Prostate gland (tissue), 2 donors: ENCODE results near the gene KRTAP2-1. TPM values are rescaled to one million over a fixed set of nuclear protein-coding genes. Genes with fewer than 3 reads are reported as not detected.

Experiments
- DNase-seq: peaks from one replicate; pipeline ENCODE4 v3.0.0-alpha.2; 2019; ENCODE audit warnings: low spot score
- H3K27ac ChIP-seq, 2 donors: fragments of 200-600 bp; sonication (generic); 2 replicates each; pipeline ENCODE4 v1.5.1; 2017 to 2019
- H3K27me3 ChIP-seq: fragments of 200-600 bp; sonication (generic); replicated peaks from 2 replicates; pipeline ENCODE4 v1.5.1; 2019; ENCODE audit not compliant: insufficient read depth
- H3K36me3 ChIP-seq, 2 donors: fragments of 200-600 bp; sonication (generic); 1 replicate in 1 of 2; 2 replicates in 1 of 2; pipeline versions ENCODE4 v1.5.1 to v1.8.1; 2017 to 2019
- H3K4me1 ChIP-seq: fragments of 200-600 bp; sonication (generic); replicated peaks from 2 replicates; pipeline ENCODE4 v1.5.1; 2019
- H3K4me3 ChIP-seq, 2 donors: fragments of 200-600 bp; sonication (generic); 2 replicates each; pipeline ENCODE4 v1.5.1; 2017 to 2019
- H3K9me3 ChIP-seq: fragments of 200-600 bp; sonication (generic); 2 replicates; pipeline ENCODE4 v1.5.1; 2017
- POLR2A ChIP-seq: fragments of 450-650 bp; IDR thresholded peaks from one replicate; pipeline ENCODE4 v1.6.1; 2016; ENCODE audit warnings: antibody characterized with exemption, mild to moderate bottlenecking
- POLR2AphosphoS5 ChIP-seq: sonication (generic); formaldehyde crosslinking; IDR thresholded peaks from one replicate; pipeline ENCODE4 v1.6.1; 2017; ENCODE audit warnings: antibody characterized with exemption
- WGBS: methylation state at CpG from one replicate; pipeline ENCODE4 v1.1.5; 2018; 5-methylcytosine and 5-hydroxymethylcytosine counted together
- intact Hi-C: fragments of 100-400 bp; cut with DNase I; formaldehyde crosslinking; loops from one replicate; pipeline ENCODE4 v1.14.2; 2022
- total RNA-seq, 2 donors: library from RNA; depleted of rRNA; stranded (reverse); fragments of >200 nt; gene quantifications; one replicate each; pipeline ENCODE4 v1.1.0, GENCODE V29; 2016
- TF ChIP-seq, protein P1 (sequence below), 4 experiments: fragments of 200-600 bp in 2 of 4; fragments of 450-650 bp in 2 of 4; sonication (generic) in 2 of 4; IDR thresholded peaks; 1 replicate in 3 of 4; 2 replicates in 1 of 4; pipeline ENCODE4 v1.5.1; 2016 to 2019; ENCODE audit warnings: antibody characterized with exemption in 4 of 4, mild to moderate bottlenecking in 2 of 4, moderate library complexity in 2 of 4

Gene KRTAP2-1
- total RNA-seq, 2 donors from 2014 or later = not detected

DNA sequence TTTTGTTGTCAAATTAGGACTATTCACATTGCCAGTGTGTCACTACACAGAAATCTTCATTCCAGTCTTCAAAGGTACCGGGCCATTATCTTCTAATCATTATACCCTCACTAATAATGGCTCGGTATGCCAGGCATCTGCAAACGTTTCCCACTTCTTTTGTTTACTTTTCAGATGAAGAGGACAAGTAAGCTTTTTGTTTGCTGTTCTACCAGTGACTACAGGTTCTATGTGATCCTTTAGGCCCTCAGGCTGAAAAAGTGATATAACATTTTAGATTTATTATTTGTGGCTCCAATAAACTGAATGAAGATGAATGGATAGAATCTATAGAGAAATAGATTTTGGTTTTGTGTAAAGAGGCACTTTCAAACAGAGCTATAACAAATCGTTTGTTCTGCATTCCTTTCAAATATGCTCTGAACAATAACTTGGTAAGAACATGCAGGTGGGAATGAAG, 37.8 kb downstream of the KRTAP2-1 start:
- no peaks in the 10 kb centered on the region for H3K9me3 ChIP-seq
- 28% methylated on average over 4 of the region's 4 CpGs for WGBS
- peak; percentile 14 for TF ChIP-seq POLR2AphosphoS5
- TF ChIP-seq POLR2A = no peak
- TF ChIP-seq, protein P1, sequence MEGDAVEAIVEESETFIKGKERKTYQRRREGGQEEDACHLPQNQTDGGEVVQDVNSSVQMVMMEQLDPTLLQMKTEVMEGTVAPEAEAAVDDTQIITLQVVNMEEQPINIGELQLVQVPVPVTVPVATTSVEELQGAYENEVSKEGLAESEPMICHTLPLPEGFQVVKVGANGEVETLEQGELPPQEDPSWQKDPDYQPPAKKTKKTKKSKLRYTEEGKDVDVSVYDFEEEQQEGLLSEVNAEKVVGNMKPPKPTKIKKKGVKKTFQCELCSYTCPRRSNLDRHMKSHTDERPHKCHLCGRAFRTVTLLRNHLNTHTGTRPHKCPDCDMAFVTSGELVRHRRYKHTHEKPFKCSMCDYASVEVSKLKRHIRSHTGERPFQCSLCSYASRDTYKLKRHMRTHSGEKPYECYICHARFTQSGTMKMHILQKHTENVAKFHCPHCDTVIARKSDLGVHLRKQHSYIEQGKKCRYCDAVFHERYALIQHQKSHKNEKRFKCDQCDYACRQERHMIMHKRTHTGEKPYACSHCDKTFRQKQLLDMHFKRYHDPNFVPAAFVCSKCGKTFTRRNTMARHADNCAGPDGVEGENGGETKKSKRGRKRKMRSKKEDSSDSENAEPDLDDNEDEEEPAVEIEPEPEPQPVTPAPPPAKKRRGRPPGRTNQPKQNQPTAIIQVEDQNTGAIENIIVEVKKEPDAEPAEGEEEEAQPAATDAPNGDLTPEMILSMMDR (IDR thresholded peaks at IDR 0.05) = no peak

DNA sequence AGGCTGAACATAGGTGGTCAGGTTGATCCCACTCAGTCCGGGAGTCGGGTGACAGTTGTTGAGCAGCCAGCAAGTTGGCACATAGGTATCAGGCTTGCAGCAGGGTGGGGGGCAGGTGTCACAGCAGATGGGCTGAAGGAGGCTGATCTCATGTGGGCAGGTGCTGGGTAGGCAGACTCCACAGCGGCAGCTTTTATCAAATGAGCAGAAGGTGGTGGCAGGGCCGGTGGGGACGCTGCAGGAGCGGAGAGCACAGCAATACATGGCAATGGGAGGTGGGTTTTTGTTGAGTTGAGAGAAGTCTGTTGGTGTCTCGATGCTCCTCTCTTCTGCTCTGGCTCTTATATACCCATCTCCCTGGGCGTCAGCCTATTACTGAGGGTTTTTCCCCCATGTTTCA, 38.3 kb downstream of the KRTAP2-1 start, which contains the start of gene KRTAP3-1:
TSS of gene KRTAP3-1 (minus strand) at position 318 of the 400 bp plus-strand sequence. CDS start at position 264, 54 bp downstream.
- no peak for DNase-seq
- no peaks in the 10 kb centered on the region for H3K36me3 ChIP-seq
- TF ChIP-seq, protein P1 (IDR thresholded peaks at IDR 0.05) = no peak
- TF ChIP-seq POLR2AphosphoS5 (no peak), POLR2A (no peak)
- no peaks in the 10 kb centered on the region for H3K9me3 ChIP-seq
- no peak within 1 kb of the TSS for H3K4me3 ChIP-seq
- H3K27me3 ChIP-seq = no peaks in the 10 kb centered on the region
- intact Hi-C loops = no loop called here
- WGBS = 73% methylated on average over 8 of the region's 8 CpGs
- no peaks in the 10 kb centered on the region for H3K4me1 ChIP-seq
- no peak within 1 kb of the TSS for H3K27ac ChIP-seq

More for the DNA sequence above, 37.8 kb downstream of the KRTAP2-1 start:
- intact Hi-C loops = no loop called here
- Histone ChIP-seq H3K27ac (no peak overlapping the region), H3K36me3 (no peaks in the 10 kb centered on the region), H3K27me3 (no peaks in the 10 kb centered on the region), H3K4me3 (no peak overlapping the region), H3K4me1 (no peaks in the 10 kb centered on the region)
- DNase-seq = no peak

DNA sequence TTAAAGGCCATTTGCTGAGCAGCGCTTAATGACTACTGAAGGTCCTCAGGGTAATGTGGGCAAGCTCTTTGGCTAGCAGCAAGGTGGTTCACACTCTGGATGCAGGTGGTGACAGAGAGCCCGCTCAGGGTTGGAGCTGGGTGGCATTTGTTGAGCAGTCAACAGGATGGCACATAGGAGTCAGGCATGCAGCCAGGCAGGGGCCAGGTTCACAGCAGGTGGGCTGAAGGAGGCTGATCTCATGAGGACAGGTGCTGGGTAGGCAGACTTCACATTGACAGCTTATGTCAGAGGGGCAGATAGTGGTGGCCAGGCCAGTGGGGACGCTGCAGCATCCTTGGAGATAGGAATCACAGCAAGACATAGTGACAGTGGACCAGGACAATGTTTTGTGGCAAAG, 42.7 kb downstream of the KRTAP2-1 start:
- Histone ChIP-seq H3K27ac (no peak overlapping the region), H3K4me3 (no peak overlapping the region), H3K9me3 (no peaks in the 10 kb centered on the region), H3K27me3 (no peaks in the 10 kb centered on the region), H3K36me3 (no peaks in the 10 kb centered on the region), H3K4me1 (no peaks in the 10 kb centered on the region)
- WGBS = 94% methylated on average over 3 of the region's 3 CpGs
- no peak for TF ChIP-seq POLR2AphosphoS5
- TF ChIP-seq POLR2A = no peak
- TF ChIP-seq, protein P1 (IDR thresholded peaks at IDR 0.05) = no peak
- intact Hi-C loops = no loop called here
- DNase-seq = no peak

DNA sequence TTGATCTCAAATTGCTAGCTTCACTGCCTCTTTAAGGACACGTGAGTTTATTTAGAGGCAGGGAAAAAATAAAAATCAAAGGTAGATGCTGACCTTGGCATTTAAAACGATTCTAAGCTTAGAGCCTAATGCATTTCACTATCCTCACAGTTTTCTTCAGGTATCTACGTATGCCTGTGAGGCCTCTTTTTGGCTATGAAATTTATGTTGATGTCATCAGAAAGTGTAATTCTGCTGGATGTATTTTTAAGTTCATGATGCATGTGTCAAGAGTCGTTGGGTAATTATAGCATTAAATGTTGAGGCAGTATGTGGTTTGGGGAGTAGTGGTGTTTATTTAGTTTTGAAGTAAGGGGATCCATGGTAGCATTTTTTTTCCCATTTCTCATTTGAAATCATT, 43.2 kb downstream of the KRTAP2-1 start:
- no peak for DNase-seq
- Histone ChIP-seq H3K4me1 (no peaks in the 10 kb centered on the region), H3K27ac (no peak overlapping the region), H3K36me3 (no peaks in the 10 kb centered on the region), H3K4me3 (no peak overlapping the region), H3K27me3 (no peaks in the 10 kb centered on the region), H3K9me3 (no peaks in the 10 kb centered on the region)
- TF ChIP-seq, protein P1 (IDR thresholded peaks at IDR 0.05) = no peak
- no peak for TF ChIP-seq POLR2A
- TF ChIP-seq POLR2AphosphoS5 = no peak
- intact Hi-C loops = no loop called here
- WGBS = 62% methylated on average over 4 of the region's 4 CpGs

DNA sequence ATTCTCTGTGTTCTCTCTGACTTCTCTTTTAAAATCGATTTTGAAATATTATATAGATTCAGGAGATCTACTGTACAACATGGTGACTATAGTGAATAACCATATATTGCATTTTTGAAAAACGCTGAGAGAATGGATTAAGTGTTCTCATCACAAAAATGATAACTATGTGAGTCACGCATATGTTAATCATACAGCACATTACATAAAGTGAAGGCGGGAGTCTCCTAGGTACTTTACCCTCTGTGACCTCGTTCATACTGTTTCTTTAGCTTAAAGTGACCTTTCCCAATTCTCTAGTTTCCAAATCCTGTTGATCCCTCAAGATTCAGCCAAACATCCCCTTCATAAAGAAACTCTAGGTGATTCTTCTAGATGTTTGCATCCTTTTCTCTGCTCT, 44.3 kb downstream of the KRTAP2-1 start:
- Histone ChIP-seq H3K9me3 (no peaks in the 10 kb centered on the region), H3K27me3 (no peaks in the 10 kb centered on the region), H3K27ac (no peak overlapping the region), H3K4me3 (no peak overlapping the region), H3K4me1 (no peaks in the 10 kb centered on the region), H3K36me3 (no peaks in the 10 kb centered on the region)
- 82% methylated on average over 5 of the region's 5 CpGs for WGBS
- TF ChIP-seq POLR2A = no peak
- TF ChIP-seq, protein P1 (IDR thresholded peaks at IDR 0.05) = no peak
- TF ChIP-seq POLR2AphosphoS5 = no peak
- intact Hi-C loops = no loop called here
- DNase-seq = no peak
